Keratinocyte (primary cell): ENCODE results near the gene ESRP2. TPM values are rescaled to one million over a fixed set of nuclear protein-coding genes. Genes with fewer than 3 reads are reported as not detected.

ENCODE experiments used
- DNase-seq: peaks from one replicate; pipeline ENCODE4 v3.0.0-alpha.2; 2011; ENCODE audit warnings: low read depth, missing footprints, low spot score
- FAIRE-seq: peaks from 2 replicates; lab custom pipeline; 2011; peaks lifted over from hg19 to GRCh38; lab: Jason Lieb, UNC
- H2AFZ ChIP-seq: 2 replicates; pipeline ENCODE4 v1.6.0; 2012; ENCODE audit warnings: low read length, control low read depth, inconsistent platforms; ENCODE audit not compliant: control insufficient read depth
- H3K27ac ChIP-seq: 2 replicates; pipeline ENCODE4 v1.5.1; 2011; ENCODE audit warnings: low read length; ENCODE audit not compliant: control insufficient read depth, insufficient read depth
- H3K27me3 ChIP-seq: 3 replicates; pipeline ENCODE4 v1.6.0; 2011; ENCODE audit warnings: low read length; ENCODE audit not compliant: control insufficient read depth, insufficient read depth; ENCODE audit errors: extremely low read depth
- H3K36me3 ChIP-seq, 2 experiments: 2 replicates in 1 of 2; 3 replicates in 1 of 2; pipeline ENCODE4 v1.5.1; 2011; ENCODE audit warnings: low read length in 2 of 2, mild to moderate bottlenecking in 1 of 2; ENCODE audit not compliant: control insufficient read depth in 2 of 2, insufficient read depth in 2 of 2; ENCODE audit errors: extremely low read depth in 1 of 2
- H3K4me1 ChIP-seq: 3 replicates; pipeline ENCODE4 v1.5.1; 2011; ENCODE audit warnings: low read length; ENCODE audit not compliant: control insufficient read depth, insufficient read depth; ENCODE audit errors: extremely low read depth
- H3K4me2 ChIP-seq: 3 replicates; pipeline ENCODE4 v1.6.0; 2011; ENCODE audit warnings: low read depth, low read length; ENCODE audit not compliant: control insufficient read depth, insufficient read depth; ENCODE audit errors: extremely low read depth
- H3K4me3 ChIP-seq, 3 experiments: fragments of 200-600 bp in 1 of 3; sonication (generic) in 1 of 3; 2 replicates in 2 of 3; 3 replicates in 1 of 3; pipeline ENCODE4 v1.5.1; 2011 to 2016; ENCODE audit warnings: low read length in 3 of 3, mild to moderate bottlenecking in 3 of 3, control low read depth in 2 of 3, inconsistent platforms in 1 of 3, low read depth in 1 of 3, mixed read lengths in 1 of 3, mixed run types in 1 of 3, moderate library complexity in 1 of 3; ENCODE audit not compliant: control insufficient read depth in 2 of 3, insufficient read depth in 2 of 3; ENCODE audit errors: extremely low read depth in 1 of 3
- H3K79me2 ChIP-seq: 2 replicates; pipeline ENCODE4 v1.6.0; 2012; ENCODE audit warnings: low read length; ENCODE audit not compliant: control insufficient read depth, insufficient read depth
- H3K9ac ChIP-seq: 3 replicates; pipeline ENCODE4 v1.6.0; 2011; ENCODE audit warnings: low read length; ENCODE audit not compliant: control insufficient read depth, insufficient read depth; ENCODE audit errors: extremely low read depth
- H3K9me1 ChIP-seq: 3 replicates; pipeline ENCODE4 v1.6.0; 2011; ENCODE audit warnings: low read length; ENCODE audit not compliant: control insufficient read depth, insufficient read depth; ENCODE audit errors: extremely low read depth
- H3K9me3 ChIP-seq: 2 replicates; pipeline ENCODE4 v1.5.1; 2012; ENCODE audit warnings: low read depth, low read length; ENCODE audit not compliant: control insufficient read depth
- H4K20me1 ChIP-seq: 3 replicates; pipeline ENCODE4 v1.6.0; 2011; ENCODE audit warnings: low read length; ENCODE audit not compliant: control insufficient read depth, insufficient read depth; ENCODE audit errors: extremely low read depth
- CTCF ChIP-seq, 3 experiments: IDR thresholded peaks in 1 of 3; conservative IDR thresholded peaks in 1 of 3; optimal IDR thresholded peaks in 1 of 3; 2 replicates in 2 of 3; 3 replicates in 1 of 3; pipeline versions ENCODE3 to v1.5.1; 2011; ENCODE audit warnings: low read length in 3 of 3, mild to moderate bottlenecking in 3 of 3, moderate library complexity in 2 of 3, control low read depth in 1 of 3, inconsistent platforms in 1 of 3; ENCODE audit not compliant: insufficient read depth in 2 of 3; ENCODE audit errors: extremely low read depth in 1 of 3
- EZH2 ChIP-seq: IDR thresholded peaks from one replicate; pipeline ENCODE4 v1.6.1; 2012; ENCODE audit warnings: inconsistent platforms, mild to moderate bottlenecking, low read length, moderate library complexity
- dilution Hi-C: fragments of 300-500 bp; cut with MboI; formaldehyde crosslinking; loops from one replicate; pipeline ENCODE4 v1.7.0; 2020; ENCODE audit warnings: low sequenced_read_pairs; ENCODE audit not compliant: extremely low pct_ligation_motif_present
- polyA plus RNA-seq, 5 experiments: library from polyadenylated mRNA; depleted of rRNA in 3 of 5; stranded (reverse) in 3 of 5; stranded (forward) in 1 of 5; unstranded in 1 of 5; fragments of >200 nt; gene quantifications; 1 replicate in 1 of 5; 2 replicates in 3 of 5; 3 replicates in 1 of 5; pipeline versions ENCODE4 v1.2.1 to v1.2.3, GENCODE V29; 2011 to 2012; ENCODE audit warnings: missing spikeins in 2 of 5, low read depth in 1 of 5, low replicate concordance in 1 of 5

The ESRP2 gene
- polyA plus RNA-seq, 1 donor (not counting 4 experiments of a cell fraction or from before 2014, with no cell fraction given), result 39.2 TPM

GRCh38 chr16:68206245-68206644 lies 29.7 kb downstream of the ESRP2 start:
- no peak for FAIRE-seq
- no peak overlapping the region for H3K4me3 ChIP-seq
- dilution Hi-C loops, result no loop called here
- H3K4me2 ChIP-seq, result no peak overlapping the region
- H3K9me3 ChIP-seq, result no peaks in the 10 kb centered on the region
- H2AFZ ChIP-seq, result no peak overlapping the region
- no peak for DNase-seq
- no peaks in the 10 kb centered on the region for H3K9me1 ChIP-seq
- no peak overlapping the region for H3K27ac ChIP-seq
- no peaks in the 10 kb centered on the region for H4K20me1 ChIP-seq
- H3K79me2 ChIP-seq, result no peaks in the 10 kb centered on the region
- H3K4me1 ChIP-seq, result no peaks in the 10 kb centered on the region
- no peaks in the 10 kb centered on the region for H3K27me3 ChIP-seq
- no peak for TF ChIP-seq CTCF (optimal IDR thresholded peaks at IDR 0.05 in 1 of 3, IDR thresholded peaks at IDR 0.05 in 1 of 3, conservative IDR thresholded peaks at IDR 0.05 in 1 of 3; ENCODE audit: extremely low read depth in 1 of 3, insufficient read depth in 2 of 3, low read length in 3 of 3)
- no peak for TF ChIP-seq EZH2
- H3K9ac ChIP-seq, result no peak overlapping the region
- H3K36me3 ChIP-seq, result no peaks in the 10 kb centered on the region

GRCh38 chr16:68202091-68202519 lies 33.8 kb downstream of the ESRP2 start:
- dilution Hi-C loops, result no loop called here
- TF ChIP-seq EZH2 (no peak), CTCF (optimal IDR thresholded peaks at IDR 0.05 in 1 of 3, IDR thresholded peaks at IDR 0.05 in 1 of 3, conservative IDR thresholded peaks at IDR 0.05 in 1 of 3; ENCODE audit: extremely low read depth in 1 of 3, insufficient read depth in 2 of 3, low read length in 3 of 3) (peak in 1 of 3 experiments; percentile 3)
- Histone ChIP-seq H4K20me1 (no peaks in the 10 kb centered on the region), H3K27ac (no peak overlapping the region), H3K9ac (no peak overlapping the region), H3K4me3 (no peak overlapping the region), H3K79me2 (no peaks in the 10 kb centered on the region), H3K9me1 (no peaks in the 10 kb centered on the region), H3K27me3 (no peaks in the 10 kb centered on the region), H3K9me3 (no peaks in the 10 kb centered on the region), H3K36me3 (no peaks in the 10 kb centered on the region), H3K4me2 (no peak overlapping the region), H2AFZ (no peak overlapping the region), H3K4me1 (no peaks in the 10 kb centered on the region)
- DNase-seq (no peak), FAIRE-seq (no peak)
